ENCODE data around the gene HSD3B7.
A peak's percentile ranks its signal among the peaks of the same experiment; 100 is the strongest.

Gene HSD3B7

DNA sequence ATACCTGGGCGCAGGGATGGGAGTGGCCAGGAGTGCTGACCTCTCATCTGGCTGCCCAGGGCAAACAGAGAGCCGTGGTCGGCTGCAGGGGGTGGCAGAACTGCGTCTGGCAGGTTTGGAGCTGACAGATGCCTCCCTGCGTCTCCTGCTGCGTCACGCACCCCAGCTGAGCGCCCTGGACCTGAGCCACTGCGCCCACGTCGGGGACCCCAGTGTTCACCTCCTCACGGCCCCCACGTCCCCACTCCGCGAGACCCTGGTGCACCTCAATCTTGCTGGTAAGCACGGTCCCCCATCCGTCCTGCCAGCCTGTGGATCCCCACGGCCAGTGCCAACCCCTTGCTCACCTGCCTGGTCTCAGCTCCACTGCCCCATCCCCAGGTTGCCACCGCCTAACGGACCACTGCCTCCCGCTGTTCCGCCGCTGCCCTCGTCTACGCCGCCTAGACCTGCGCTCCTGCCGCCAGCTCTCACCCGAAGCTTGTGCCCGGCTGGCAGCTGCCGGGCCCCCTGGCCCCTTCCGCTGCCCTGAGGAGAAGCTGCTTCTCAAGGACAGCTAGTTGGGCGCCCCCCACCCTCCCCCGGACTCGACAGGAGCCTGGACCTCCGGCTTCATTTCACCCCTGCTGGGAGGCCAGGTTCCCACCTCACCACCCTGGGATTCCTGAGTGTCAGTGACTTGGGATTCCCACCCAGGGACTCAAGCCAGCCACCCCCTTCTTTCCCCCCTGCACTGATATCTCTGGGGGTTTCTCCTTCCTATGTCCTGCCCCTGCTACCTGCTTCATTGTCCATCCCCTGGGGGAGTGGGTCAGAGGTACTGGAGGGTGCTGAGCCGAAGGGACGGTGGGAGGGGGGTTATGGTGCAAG lies 38.1 kb upstream of the HSD3B7 start:
- DNase-seq (ENCODE audit: extremely low read depth, insufficient read length), result no peak
- TF ChIP-seq, protein P1, sequence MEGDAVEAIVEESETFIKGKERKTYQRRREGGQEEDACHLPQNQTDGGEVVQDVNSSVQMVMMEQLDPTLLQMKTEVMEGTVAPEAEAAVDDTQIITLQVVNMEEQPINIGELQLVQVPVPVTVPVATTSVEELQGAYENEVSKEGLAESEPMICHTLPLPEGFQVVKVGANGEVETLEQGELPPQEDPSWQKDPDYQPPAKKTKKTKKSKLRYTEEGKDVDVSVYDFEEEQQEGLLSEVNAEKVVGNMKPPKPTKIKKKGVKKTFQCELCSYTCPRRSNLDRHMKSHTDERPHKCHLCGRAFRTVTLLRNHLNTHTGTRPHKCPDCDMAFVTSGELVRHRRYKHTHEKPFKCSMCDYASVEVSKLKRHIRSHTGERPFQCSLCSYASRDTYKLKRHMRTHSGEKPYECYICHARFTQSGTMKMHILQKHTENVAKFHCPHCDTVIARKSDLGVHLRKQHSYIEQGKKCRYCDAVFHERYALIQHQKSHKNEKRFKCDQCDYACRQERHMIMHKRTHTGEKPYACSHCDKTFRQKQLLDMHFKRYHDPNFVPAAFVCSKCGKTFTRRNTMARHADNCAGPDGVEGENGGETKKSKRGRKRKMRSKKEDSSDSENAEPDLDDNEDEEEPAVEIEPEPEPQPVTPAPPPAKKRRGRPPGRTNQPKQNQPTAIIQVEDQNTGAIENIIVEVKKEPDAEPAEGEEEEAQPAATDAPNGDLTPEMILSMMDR (IDR thresholded peaks at IDR 0.05; ENCODE audit: insufficient read depth, low read length, poor library complexity, severe bottlenecking), result no peak
- H3K4me3 ChIP-seq (replicated peaks; ENCODE audit: low read depth, low read length), result no peak overlapping the region
- no peaks in the 10 kb centered on the region for H3K27me3 ChIP-seq (replicated peaks; ENCODE audit: control insufficient read depth, insufficient read depth, low read length)
- H3K36me3 ChIP-seq (ENCODE audit: control insufficient read depth, insufficient read depth, low read length), result peaks cover 4% of the 10 kb centered on the region

DNA sequence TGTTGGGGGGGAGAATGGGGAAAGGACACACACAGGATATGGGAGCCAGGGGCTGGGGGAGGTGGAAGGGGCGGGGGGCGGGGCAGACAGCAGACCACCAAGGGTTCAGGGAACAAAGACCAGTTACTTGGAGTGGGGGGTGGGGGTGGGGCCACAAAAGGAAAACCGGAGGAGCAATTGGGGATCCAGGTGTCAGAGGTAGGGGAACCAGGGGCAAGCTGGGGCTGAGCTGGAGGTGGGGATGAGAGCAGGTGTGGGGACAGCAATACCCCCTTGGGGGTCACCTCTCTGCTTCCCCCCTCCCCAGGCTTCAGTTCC lies 37.5 kb upstream of the HSD3B7 start:
- H3K4me3 ChIP-seq (replicated peaks; ENCODE audit: low read depth, low read length), result no peak overlapping the region
- TF ChIP-seq, protein P1 (IDR thresholded peaks at IDR 0.05; ENCODE audit: insufficient read depth, low read length, poor library complexity, severe bottlenecking), result no peak
- no peaks in the 10 kb centered on the region for H3K27me3 ChIP-seq (replicated peaks; ENCODE audit: control insufficient read depth, insufficient read depth, low read length)
- no peak for DNase-seq (ENCODE audit: extremely low read depth, insufficient read length)
- peaks cover 4% of the 10 kb centered on the region for H3K36me3 ChIP-seq (ENCODE audit: control insufficient read depth, insufficient read depth, low read length)

DNA sequence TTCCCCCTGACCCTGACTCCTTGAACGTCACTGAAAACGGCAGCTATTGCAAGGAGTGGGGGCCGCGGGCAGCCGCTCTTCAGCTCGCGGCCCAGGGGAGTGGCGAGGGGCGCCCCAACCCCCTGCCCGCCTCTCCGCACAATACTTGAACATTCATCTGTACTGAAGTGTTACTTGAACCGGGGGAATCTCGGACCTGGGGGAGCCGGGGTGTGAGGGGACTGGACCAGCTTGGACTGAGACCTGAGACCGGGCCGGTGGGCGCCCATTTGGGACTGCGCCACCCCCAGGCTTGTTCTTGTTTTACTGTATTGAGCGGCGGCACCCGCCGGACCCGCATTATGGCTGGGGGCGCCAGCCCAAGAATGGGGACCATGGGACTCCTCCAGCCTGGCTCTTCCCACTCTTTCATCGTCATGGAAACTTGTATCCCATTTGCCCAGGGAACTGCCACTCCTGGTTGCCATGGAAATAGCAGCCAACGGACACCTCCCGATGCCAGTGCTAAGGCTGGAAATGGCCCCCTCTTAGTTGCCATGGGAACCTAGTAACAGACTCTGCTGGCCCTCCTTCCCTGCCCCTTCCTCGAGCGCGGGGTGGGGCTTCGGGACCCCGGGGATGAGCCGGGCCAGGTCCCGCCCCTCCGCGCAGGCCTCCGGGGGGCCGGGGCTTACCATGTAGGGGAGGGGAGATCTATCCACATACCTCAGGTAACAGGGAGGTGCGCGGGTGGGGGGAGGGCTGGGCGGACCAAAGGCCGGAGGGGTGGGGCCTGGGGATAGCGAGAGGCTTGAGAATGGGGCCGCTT lies 36.9 kb upstream of the HSD3B7 start:
- H3K4me3 ChIP-seq (replicated peaks; ENCODE audit: low read depth, low read length), result peak overlapping the region; percentile 90
- H3K36me3 ChIP-seq (ENCODE audit: control insufficient read depth, insufficient read depth, low read length), result peaks cover 4% of the 10 kb centered on the region
- no peaks in the 10 kb centered on the region for H3K27me3 ChIP-seq (replicated peaks; ENCODE audit: control insufficient read depth, insufficient read depth, low read length)
- DNase-seq (ENCODE audit: extremely low read depth, insufficient read length), result peak; percentile 53
- TF ChIP-seq, protein P1 (IDR thresholded peaks at IDR 0.05; ENCODE audit: insufficient read depth, low read length, poor library complexity, severe bottlenecking), result no peak

DNA sequence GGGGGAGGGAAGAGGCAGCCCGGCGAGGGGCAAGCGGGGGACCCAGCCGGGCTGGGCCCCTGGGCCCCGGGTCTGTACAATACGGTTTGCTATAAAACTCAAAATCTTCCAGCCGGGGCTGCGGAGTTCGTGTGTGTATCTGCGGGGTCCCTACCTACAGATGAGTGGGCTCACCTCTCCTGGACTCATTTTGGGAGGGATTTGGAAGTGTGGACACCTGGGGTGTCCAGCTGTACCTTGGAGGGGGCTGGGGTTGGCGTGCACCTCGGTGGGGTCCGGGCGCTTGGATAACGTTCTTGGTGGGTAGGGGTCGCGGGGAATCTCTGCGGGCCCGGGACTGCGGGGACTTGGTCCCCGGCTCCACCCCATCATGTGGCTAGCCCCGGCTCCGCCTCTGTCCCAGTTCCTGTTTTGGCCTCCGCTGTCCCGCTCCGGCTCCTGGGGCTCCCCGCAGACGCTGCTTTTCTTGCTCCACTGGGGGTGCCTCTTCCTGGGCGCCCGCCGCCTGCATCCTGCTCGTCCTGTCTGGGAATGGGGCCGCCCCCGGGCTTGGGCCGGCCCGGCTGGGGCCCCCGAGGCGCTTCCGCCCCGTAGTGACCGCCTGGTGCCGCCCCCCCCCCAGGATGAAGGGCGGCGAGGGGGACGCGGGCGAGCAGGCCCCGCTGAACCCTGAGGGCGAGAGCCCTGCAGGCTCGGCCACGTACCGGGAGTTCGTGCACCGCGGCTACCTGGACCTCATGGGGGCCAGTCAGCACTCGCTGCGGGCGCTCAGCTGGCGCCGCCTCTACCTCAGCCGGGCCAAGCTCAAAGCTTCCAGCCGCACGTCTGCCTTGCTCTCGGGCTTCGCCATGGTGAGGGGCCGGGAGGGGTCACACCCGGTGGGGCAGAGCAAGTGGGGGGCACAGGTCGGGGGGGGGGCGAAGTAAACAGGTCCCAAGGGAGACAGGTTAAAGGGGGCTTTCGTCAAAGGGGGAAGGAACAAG lies 36.0 kb upstream of the HSD3B7 start, which contains the start of gene ORAI3:
Gene ORAI3 (plus strand): TSS at position 402 of the 983 bp plus-strand sequence. CDS start 222 bp downstream, at position 624.
- Histone ChIP-seq H3K36me3 (ENCODE audit: control insufficient read depth, insufficient read depth, low read length) (peaks cover 2% of the 10 kb centered on the region), H3K4me3 (replicated peaks; ENCODE audit: low read depth, low read length) (peak within 1 kb of the TSS; percentile 90), H3K27me3 (replicated peaks; ENCODE audit: control insufficient read depth, insufficient read depth, low read length) (no peaks in the 10 kb centered on the region)
- TF ChIP-seq, protein P1 (IDR thresholded peaks at IDR 0.05; ENCODE audit: insufficient read depth, low read length, poor library complexity, severe bottlenecking), result no peak
- DNase-seq (ENCODE audit: extremely low read depth, insufficient read length), result peak; percentile 77
